SH-SY5Y (cell line): ENCODE measurements around the gene EXOG.

Experiments used
- GATA2 ChIP-seq: IDR thresholded peaks from 2 replicates; pipeline ENCODE4 v1.6.1; 2011; ENCODE audit warnings: mild to moderate bottlenecking, low read depth, low read length
- GATA3 ChIP-seq: IDR thresholded peaks from 2 replicates; pipeline ENCODE4 v1.6.1; 2011; ENCODE audit warnings: low read depth, mild to moderate bottlenecking, low read length, moderate library complexity

Gene EXOG

GRCh38 chr3:38554127-38554827 is 58.1 kb downstream of the EXOG start:
- TF ChIP-seq GATA2 = no peak
- TF ChIP-seq GATA3 = no peak

DNA sequence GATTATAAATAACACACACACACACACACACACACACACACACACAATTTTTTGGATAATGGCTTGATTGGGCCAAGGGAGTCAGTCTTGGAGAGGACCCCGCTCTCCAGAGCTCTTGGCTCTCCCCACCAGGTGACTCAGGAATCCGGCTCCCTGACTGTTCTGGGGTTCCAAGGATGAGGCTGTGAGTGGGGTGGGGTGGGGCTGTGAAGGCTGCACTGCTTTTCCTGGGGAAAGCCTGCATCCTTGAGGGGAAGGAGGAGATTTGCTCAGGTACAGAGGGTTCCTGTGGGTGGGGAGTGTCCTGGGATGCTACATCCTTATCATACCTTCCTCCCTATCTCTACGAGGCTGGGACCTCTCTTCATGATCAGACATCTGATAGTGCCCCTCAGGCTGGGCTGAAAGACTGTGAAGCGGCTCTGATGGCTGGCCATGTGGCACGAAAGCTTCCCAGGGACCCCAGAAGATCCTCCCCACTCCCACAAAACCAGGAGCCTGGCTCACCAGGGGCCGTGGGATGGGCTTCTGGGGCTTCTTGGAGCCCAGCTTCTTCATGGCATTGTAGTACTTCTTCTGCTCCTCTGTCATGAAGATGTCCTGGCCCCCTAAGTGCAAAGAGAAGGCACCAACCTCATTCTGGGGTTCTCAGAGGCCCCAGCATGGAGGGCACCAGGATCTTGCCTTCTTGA is 59.2 kb downstream of the EXOG start:
- no peak for TF ChIP-seq GATA2
- TF ChIP-seq GATA3 = no peak

DNA sequence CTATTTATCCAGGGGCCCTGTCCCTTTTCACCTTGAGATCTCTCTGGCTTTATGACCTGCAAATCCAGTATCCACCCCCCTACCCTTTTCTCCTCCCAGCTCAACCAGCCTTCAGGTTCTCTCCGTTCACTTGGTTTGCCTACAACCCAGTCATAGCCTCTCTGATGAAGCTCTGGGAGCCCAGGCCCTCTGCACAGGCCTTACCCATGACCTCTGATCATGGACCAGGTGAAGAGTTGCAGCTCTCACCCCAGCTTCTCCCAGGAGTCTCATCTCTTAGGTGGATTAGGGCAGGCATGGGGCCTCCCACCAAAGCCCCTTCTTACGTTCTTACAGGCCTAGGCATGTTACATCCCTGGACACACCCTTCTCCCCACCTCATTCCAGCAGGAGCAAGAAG is 59.8 kb downstream of the EXOG start:
- TF ChIP-seq GATA2 (no peak), GATA3 (no peak)

DNA sequence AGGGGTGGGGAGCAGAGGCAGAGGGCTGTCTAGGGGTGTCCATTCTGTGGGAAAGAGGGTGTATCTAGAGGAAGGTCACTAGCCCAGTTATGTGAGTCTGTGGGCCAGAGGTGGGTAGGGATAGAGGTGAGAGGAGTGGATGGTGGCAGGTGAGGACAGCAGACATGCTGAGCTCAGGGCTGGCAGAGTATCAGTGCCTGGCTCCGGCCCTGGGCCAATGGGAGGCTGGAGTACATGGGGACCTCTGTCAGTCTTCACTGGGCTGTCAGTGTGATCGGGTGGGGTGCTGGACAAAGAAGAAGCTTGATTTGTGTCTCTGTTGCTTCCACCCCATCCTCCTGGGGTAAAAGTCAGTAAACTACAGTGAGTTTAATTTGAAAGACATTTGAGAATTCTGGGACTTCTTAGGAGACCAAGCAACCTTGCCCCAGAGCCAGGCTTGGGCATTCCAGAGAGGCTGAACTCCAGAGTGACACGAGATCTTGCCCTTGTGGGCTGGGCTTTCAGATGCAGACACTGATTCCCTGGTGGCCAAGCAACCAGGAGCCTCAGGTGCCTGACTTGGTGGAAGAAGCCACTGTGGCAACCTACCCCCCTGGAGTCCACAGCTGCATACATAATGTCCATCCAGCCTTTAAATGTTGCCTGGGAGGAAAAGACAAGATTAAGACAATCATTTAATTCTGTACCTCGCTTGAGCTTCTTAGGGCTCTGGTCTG is 60.7 kb downstream of the EXOG start:
- TF ChIP-seq GATA2 = no peak
- TF ChIP-seq GATA3 = no peak

- TF ChIP-seq GATA2 (no peak), GATA3 (no peak)
Measured at GRCh38 chr3:38558864-38559263, 62.7 kb downstream of the EXOG start.

DNA sequence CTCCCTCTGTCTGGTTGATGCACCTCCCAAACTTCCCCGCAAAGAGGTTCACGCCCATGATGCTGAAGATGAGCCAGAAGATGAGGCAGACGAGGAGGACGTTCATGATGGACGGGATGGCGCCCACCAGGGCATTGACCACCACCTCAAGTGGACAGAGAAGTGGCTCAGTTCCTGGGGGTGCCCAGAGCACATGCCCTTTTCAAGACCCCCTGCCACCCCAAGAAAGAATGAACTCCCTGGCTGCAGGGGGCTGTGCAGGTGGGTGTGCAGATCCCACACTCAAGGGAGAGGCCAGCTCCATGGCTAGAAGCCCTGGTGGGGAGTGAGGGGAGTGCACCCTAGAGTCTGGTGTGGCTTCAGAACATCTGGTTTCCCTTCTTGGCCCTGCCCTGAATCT is 64.1 kb downstream of the EXOG start:
- no peak for TF ChIP-seq GATA3
- TF ChIP-seq GATA2 = no peak

DNA sequence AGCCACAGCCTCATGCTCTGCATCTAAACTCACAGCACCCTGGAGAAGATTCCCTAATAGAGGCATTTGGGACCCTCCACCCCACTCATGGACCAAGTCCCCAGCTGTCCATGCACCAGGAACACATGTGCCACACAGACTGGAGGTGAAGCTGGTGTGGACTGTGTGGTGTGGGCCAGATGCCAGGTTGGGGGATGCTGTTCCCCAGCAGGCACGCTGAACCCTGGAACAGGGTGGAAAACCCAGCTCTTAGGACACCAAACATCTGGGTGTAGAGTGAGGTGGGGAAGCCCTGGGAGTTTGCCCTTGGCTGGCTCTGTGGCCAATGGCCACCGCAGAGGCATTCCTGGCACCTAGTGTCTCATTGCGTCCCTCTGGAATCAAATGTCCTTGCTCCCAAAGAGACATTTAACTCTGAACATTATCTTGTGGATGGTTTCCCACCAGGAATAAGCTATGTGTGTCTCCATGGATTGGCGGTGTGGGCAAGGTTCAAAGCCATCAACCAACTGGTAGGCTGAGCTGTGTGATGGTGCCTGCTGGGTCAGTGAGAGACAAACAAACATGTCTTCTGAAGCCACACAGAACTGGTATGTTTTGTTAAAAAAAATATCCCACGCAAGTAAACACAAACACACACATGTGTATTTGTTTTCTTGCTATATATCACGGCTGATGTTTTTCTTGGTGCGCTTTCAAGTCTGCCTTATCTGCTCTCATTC is 65.0 kb downstream of the EXOG start:
- TF ChIP-seq GATA3 (no peak), GATA2 (no peak)

DNA sequence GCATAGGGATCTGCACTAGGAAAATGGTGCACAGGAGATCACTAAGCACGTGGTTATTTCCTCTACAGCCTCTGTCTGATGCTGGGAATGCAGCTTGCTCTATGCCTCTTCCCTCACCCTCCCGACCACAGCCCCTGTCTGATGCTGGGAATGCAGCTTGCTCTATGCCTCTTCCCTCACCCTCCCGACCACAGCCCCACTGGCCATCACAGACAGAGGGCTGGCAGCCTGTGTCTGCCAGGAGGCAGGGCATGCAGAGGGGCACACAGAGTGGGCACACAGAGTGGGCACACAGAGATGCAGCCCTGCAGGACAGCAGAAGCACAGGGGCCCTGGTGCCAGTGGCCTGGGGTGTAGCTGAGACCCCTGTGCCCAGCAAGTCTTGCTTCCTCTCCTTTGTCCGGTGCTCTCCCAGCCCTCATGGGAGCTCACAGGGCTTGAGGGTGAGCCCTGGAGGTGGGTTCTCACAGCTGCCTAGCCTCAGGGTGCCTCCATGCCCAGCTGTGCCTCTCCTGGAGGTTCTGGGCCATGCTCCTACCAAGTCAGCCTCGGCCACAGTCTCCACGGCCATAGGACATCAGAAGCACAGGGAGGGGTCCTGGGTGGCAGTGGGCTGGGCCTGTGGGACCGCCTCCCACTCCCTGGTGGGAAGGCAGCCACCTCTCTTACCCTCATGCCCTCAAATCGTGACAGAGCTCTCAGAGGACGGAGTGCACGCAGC is 65.8 kb downstream of the EXOG start:
- TF ChIP-seq GATA2 (no peak), GATA3 (no peak)

- TF ChIP-seq GATA2 (no peak), GATA3 (no peak)
Measured at GRCh38 chr3:38562467-38562925, 66.4 kb downstream of the EXOG start.

- TF ChIP-seq GATA3 (no peak), GATA2 (no peak)
Measured at GRCh38 chr3:38563070-38563885, 67.1 kb downstream of the EXOG start.

DNA sequence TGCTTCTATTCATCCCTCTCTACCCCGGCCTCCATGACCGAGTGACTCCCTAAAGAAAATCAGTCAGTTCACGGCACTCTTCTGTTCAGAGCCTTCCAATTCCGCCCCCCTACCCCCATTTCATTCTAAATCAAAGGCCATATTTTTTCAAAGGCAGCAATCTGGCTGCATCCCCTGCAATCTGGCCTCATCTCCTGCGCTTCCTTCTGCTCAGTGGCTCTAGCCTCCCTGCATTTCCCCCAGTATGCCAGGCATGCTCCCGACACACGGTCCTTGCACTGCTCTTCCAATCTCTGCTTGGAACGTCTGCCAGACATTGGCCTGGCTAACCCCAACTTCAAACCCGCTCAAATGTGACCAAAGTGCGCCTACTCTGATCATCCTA is 67.7 kb downstream of the EXOG start:
- no peak for TF ChIP-seq GATA3
- no peak for TF ChIP-seq GATA2

DNA sequence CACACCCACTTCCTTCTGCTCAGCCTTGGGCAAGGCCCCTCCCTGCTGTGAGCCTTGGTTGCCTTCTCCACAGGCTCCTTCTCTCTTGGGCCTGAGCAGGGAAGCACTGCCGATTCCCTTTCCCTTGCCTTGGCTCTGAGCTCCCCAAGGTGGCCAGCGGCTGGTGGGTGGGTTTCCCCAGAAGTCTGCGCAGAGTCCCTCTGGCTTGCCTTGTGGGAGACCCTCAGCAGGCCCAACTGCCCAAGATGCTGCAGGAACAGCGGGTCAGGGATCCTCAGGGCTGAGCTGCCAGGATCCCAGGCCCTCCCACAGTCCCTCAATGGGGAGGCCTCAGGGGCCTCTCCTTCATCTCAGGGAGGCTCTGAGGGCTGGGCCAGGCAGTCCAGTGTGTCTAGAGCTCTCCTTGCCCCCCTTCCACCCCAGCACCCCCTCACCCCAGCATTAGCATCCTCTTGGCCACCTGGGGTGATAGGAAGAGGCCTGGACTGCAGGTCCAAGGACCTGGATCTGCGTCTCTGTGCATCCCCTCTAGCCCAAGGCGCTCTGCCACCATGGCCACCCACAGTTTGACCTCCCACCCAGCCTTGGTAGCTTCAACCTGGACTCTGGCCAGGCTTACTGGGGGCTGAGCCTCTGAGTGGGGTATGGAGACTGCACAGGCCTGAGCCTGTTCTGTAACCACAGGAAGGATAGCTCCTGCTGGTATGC is 68.6 kb downstream of the EXOG start:
- no peak for TF ChIP-seq GATA3
- no peak for TF ChIP-seq GATA2
